GM23248 (cell line): ENCODE measurements around the gene SLX4IP.

Experiments used
- EZH2 ChIP-seq: fragments of 200-600 bp; sonication (generic); IDR thresholded peaks from 2 replicates; pipeline ENCODE4 v1.6.1; 2018; ENCODE audit warnings: antibody characterized with exemption, mild to moderate bottlenecking; ENCODE audit not compliant: insufficient read depth, poor library complexity, severe bottlenecking
- EZH2phosphoT487 ChIP-seq: fragments of 200-600 bp; sonication (generic); IDR thresholded peaks from 2 replicates; pipeline ENCODE4 v1.6.1; 2018; ENCODE audit warnings: antibody characterized with exemption, moderate library complexity, mild to moderate bottlenecking, low read depth; ENCODE audit not compliant: insufficient read depth

- TF ChIP-seq EZH2 (no peak), EZH2phosphoT487 (no peak)
Observed at GRCh38 chr20:10513061-10513460, 78.0 kb downstream of the SLX4IP start.
